H1 (cell line): ENCODE data around the gene LAMA4. TPM values are rescaled to one million over a fixed set of nuclear protein-coding genes. Genes with fewer than 3 reads are reported as not detected.

Source experiments
- CBX8 ChIP-seq: fragments of 300-800, 300-1000 bp; sonication (generic); IDR thresholded peaks from 2 replicates; pipeline ENCODE4 v1.7.1; 2016; ENCODE audit warnings: low read depth, low read length, borderline replicate concordance
- E2F6 ChIP-seq: IDR thresholded peaks from 2 replicates; pipeline ENCODE4 v1.6.1; 2012; ENCODE audit warnings: inconsistent platforms
- FOSL1 ChIP-seq: IDR thresholded peaks from 2 replicates; pipeline ENCODE4 v1.6.1; 2011; ENCODE audit warnings: mild to moderate bottlenecking, low read depth, low read length, moderate library complexity; ENCODE audit not compliant: insufficient read depth
- JUN ChIP-seq: IDR thresholded peaks from 2 replicates; pipeline ENCODE4 v1.6.1; 2011; ENCODE audit warnings: low read depth, mild to moderate bottlenecking, improper control_type of control experiment, low read length
- KDM5A ChIP-seq: fragments of 200-600 bp; IDR thresholded peaks from 2 replicates; pipeline ENCODE4 v1.7.1; 2012; ENCODE audit warnings: mild to moderate bottlenecking, low read length, inconsistent platforms, mixed read lengths
- RNF2 ChIP-seq: fragments of 200-900, 300-1000 bp; sonication (generic); IDR thresholded peaks from 2 replicates; pipeline ENCODE4 v1.7.1; 2016; ENCODE audit warnings: borderline replicate concordance, low read depth, mild to moderate bottlenecking, antibody characterized with exemption, low read length; ENCODE audit not compliant: poor library complexity, severe bottlenecking; ENCODE audit errors: missing control alignments
- TAF7 ChIP-seq: optimal IDR thresholded peaks from 2 replicates; pipeline ENCODE3; 2011; ENCODE audit warnings: low read depth, mild to moderate bottlenecking, inconsistent platforms, low read length, moderate library complexity, borderline replicate concordance
- TCF12 ChIP-seq: IDR thresholded peaks from 2 replicates; pipeline ENCODE4 v1.6.1; 2011; ENCODE audit warnings: low read depth, mild to moderate bottlenecking, low read length
- polyA plus RNA-seq, 7 experiments: library from polyadenylated mRNA; depleted of rRNA in 3 of 7; stranded (reverse) in 5 of 7; unstranded in 2 of 7; fragments of >200 nt in 5 of 7; fragments of 200-250 nt in 2 of 7; gene quantifications; 1 replicate in 5 of 7; 2 replicates in 1 of 7; 4 replicates in 1 of 7; pipeline versions ENCODE4 v1.2.1 to v1.2.3, GENCODE V29; 2011 to 2013; ENCODE audit warnings: missing spikeins in 2 of 7, mixed read lengths in 2 of 7
- total RNA-seq: library from RNA; stranded (reverse); fragmentation: NEBNext Ultra II Directional; extraction: Animal tissue kit (Norgen Biotek cat#: 25700); gene quantifications from 2 replicates; pipeline ENCODE4 v1.2.1, GENCODE V29; 2021

LAMA4 gene
- total and polyA plus RNA-seq, 2 of the 8 experiments (the other 6 are each of a cell fraction or from before 2014, with no cell fraction given), result 0.95 to 1.5 TPM

- no peak for TF ChIP-seq TCF12
- no peak for TF ChIP-seq TAF7
- no peak for TF ChIP-seq KDM5A
- no peak for TF ChIP-seq CBX8
- TF ChIP-seq JUN, result no peak
- TF ChIP-seq FOSL1, result no peak
- no peak for TF ChIP-seq RNF2
- TF ChIP-seq E2F6, result no peak
Observed at GRCh38 chr6:112179631-112180030, 74.7 kb downstream of the LAMA4 start (continued).
